Fibroblast of mammary gland (primary cell): ENCODE measurements around the gene AUTS2.
A peak's percentile ranks its signal among the peaks of the same experiment; 100 is the strongest.

ENCODE experiments used
- DNase-seq: peaks from one replicate; pipeline ENCODE4 v3.0.0-alpha.2; 2010; ENCODE audit warnings: low read depth
- H3K4me3 ChIP-seq: 2 replicates; pipeline ENCODE4 v1.5.1; 2011; ENCODE audit warnings: low read depth, mild to moderate bottlenecking, low read length, moderate library complexity; ENCODE audit not compliant: control insufficient read depth
- CTCF ChIP-seq: conservative IDR thresholded peaks from 2 replicates; pipeline ENCODE4 v1.5.1; 2011; ENCODE audit warnings: low read depth, low read length, inconsistent platforms; ENCODE audit not compliant: control insufficient read depth, insufficient read depth

Gene AUTS2

DNA sequence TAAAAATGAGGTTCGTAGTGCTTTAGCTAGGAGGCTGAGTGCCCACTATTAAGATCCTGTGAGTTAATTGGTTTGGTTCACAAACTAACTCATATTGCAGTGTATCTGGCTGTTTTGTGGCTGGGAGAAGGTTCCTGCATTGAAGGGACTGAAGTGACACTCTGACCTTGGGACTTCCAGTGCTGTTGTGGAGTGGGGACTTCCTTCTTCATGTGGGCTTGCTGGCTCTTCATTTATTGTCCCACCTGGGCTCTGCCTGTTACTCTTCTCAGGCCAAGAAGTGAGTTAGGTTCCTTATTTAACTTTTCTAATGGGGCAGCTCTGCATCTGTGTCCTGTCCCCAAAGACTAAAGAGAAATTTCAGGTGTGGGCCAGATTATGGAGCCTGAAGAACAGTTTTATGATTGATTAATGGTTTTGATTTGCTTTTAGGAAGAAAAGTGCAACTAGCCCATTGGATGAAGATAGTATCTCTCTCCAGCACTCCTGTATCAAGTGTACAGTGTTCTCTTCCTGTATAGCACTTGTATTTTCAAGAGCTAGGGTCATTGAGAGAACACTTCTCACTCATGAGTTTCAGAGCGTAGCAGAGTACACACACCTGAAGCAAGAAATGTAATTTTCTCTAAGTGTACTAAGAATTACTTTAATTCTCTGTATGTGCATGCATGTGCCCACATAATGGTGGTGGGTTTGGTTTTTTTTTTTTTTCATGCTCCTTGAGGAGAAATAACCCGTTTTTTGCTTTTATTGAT, 54.8 kb downstream of the AUTS2 start:
- H3K4me3 ChIP-seq: no peak overlapping the region
- TF ChIP-seq CTCF: no peak
- DNase-seq: no peak

GRCh38 chr7:69653806-69654205, 55.5 kb downstream of the AUTS2 start:
- TF ChIP-seq CTCF: no peak
- no peak for DNase-seq
- no peak overlapping the region for H3K4me3 ChIP-seq

- no peak overlapping the region for H3K4me3 ChIP-seq
- peak; percentile 73 for DNase-seq
- no peak for TF ChIP-seq CTCF
These were observed 56.1 kb downstream of the AUTS2 start for GRCh38 chr7:69654381-69654780.

- DNase-seq: no peak
- TF ChIP-seq CTCF: no peak
- no peak overlapping the region for H3K4me3 ChIP-seq
These were observed 56.8 kb downstream of the AUTS2 start for GRCh38 chr7:69654849-69655707.

GRCh38 chr7:69656077-69656476, 57.8 kb downstream of the AUTS2 start:
- H3K4me3 ChIP-seq: no peak overlapping the region
- no peak for DNase-seq
- TF ChIP-seq CTCF: no peak

GRCh38 chr7:69656890-69657289, 58.6 kb downstream of the AUTS2 start:
- TF ChIP-seq CTCF: no peak
- H3K4me3 ChIP-seq: no peak overlapping the region
- DNase-seq: peak; percentile 88
